Panc1 (cell line): ENCODE results near the gene ERGIC1.

ENCODE experiments used
- CTCF ChIP-seq: fragments of 450-650 bp; IDR thresholded peaks from 2 replicates; pipeline ENCODE4 v1.5.1; 2017; ENCODE audit warnings: mild to moderate bottlenecking
- SIN3A ChIP-seq: IDR thresholded peaks from 2 replicates; pipeline ENCODE4 v1.6.1; 2012; ENCODE audit warnings: low read depth, mild to moderate bottlenecking, low read length, moderate library complexity, borderline replicate concordance; ENCODE audit not compliant: insufficient read depth

GRCh38 chr5:172975289-172975688 is 141.2 kb downstream of the ERGIC1 start:
- TF ChIP-seq CTCF = no peak
- TF ChIP-seq SIN3A = no peak
